SU-DHL-6 (cell line): ENCODE data around the gene PDGFB.

Experiments
- EZH2phosphoT487 ChIP-seq: fragments of 200-600 bp; sonication (generic), shearing (Covaris generic); conservative IDR thresholded peaks from 2 replicates; pipeline ENCODE4 v1.6.1; 2018; ENCODE audit warnings: mild to moderate bottlenecking, antibody characterized with exemption, low read length, moderate library complexity, mixed read lengths
- TF ChIP-seq, protein P1 (sequence below): fragments of 200-600 bp; sonication (generic); IDR thresholded peaks from one replicate; pipeline ENCODE4 v1.5.1; 2017; ENCODE audit warnings: antibody characterized with exemption, mild to moderate bottlenecking, low read length, moderate library complexity; ENCODE audit not compliant: insufficient read depth, poor library complexity, severe bottlenecking

GRCh38 chr22:39176143-39176713 lies 68.6 kb downstream of the PDGFB start:
- TF ChIP-seq, protein P1, sequence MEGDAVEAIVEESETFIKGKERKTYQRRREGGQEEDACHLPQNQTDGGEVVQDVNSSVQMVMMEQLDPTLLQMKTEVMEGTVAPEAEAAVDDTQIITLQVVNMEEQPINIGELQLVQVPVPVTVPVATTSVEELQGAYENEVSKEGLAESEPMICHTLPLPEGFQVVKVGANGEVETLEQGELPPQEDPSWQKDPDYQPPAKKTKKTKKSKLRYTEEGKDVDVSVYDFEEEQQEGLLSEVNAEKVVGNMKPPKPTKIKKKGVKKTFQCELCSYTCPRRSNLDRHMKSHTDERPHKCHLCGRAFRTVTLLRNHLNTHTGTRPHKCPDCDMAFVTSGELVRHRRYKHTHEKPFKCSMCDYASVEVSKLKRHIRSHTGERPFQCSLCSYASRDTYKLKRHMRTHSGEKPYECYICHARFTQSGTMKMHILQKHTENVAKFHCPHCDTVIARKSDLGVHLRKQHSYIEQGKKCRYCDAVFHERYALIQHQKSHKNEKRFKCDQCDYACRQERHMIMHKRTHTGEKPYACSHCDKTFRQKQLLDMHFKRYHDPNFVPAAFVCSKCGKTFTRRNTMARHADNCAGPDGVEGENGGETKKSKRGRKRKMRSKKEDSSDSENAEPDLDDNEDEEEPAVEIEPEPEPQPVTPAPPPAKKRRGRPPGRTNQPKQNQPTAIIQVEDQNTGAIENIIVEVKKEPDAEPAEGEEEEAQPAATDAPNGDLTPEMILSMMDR, result no peak
- TF ChIP-seq EZH2phosphoT487, result no peak
